Activated gamma-delta T cell (primary cell): Measurements from ENCODE around the gene EIF4ENIF1.
"Not testable (repeated sequence)": the region's sequence is repeated elsewhere in the genome, so short reads cannot be mapped to it uniquely, and the experiment has no call there.

Experiments used
- DNase-seq: peaks from one replicate; lab custom pipeline; 2025; lab: John Stamatoyannopoulos, UW

Gene EIF4ENIF1

DNA sequence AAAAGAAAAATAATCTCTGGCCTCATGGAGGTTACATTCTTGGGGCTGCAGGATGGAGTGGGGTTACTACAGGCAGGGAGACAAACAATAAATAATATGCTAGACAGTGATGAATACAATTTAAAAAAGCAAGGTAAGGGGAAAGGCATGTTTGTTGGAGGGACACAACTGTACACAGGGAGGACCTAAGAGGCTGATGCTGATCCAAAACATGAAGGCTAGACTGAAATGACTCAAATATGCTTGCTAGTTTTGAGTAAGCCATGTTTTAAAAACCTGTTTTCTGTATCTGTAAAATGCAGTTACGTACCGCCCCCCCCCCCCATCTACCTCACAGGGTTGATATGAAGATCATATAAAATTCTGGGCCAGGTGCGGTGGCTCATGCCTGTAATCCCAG, 44.0 kb downstream of the EIF4ENIF1 start:
- DNase-seq, result no peak

- DNase-seq, result no peak
These were observed 46.1 kb downstream of the EIF4ENIF1 start for GRCh38 chr22:31443516-31443915.

DNA sequence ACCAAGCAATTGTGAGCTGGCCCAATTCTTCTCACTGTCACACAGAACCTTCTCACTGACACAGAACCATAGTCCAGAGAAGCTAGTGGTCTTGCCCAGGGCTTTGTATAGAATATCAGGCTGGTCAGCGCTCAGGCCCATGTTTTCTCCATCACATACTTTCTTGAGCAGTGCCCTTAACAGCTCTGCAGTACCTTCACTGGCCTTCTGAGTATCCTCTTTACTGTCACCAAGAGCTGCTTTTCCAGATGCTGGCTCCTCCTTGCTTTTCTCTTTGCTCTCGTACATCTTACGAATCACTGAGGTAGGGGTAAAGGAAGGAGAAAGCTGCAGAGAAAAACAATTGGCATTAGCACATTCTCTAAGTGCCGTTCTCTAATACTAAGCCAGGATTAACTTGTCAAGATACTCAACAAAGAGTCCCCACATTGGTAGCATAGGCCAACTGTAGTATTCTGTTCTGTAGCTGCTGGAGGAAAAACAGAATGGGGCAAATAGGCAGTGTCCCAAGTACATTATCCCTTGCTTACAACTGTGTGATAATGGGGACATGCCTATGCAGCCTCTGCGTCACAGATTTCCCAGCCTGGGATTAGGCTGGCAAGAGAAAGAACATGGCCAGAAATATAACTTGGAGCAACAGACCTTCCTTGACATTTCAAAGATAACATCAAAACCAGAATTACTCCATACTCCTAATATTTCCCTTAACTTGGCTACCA, 46.7 kb downstream of the EIF4ENIF1 start:
- DNase-seq, result no peak

DNA sequence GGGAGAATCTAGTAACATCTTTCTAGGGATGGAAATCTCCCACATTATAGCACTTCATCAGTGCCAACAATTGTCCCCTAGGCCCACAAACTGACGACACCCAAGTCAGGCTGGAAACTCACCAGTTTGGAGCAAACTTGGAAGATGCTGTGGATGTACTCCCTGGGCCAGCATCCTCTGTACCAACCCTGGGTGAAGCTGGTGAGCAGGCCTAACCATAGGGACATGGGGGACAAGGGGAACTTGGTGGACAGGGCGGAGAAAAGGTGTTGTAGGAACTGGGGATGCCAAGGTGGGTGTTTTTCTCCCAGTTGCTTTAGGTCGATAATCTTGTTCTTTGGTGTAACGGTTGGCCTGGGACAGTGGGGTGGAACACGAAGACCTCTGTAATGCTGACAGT, 48.0 kb downstream of the EIF4ENIF1 start:
- no peak for DNase-seq

DNA sequence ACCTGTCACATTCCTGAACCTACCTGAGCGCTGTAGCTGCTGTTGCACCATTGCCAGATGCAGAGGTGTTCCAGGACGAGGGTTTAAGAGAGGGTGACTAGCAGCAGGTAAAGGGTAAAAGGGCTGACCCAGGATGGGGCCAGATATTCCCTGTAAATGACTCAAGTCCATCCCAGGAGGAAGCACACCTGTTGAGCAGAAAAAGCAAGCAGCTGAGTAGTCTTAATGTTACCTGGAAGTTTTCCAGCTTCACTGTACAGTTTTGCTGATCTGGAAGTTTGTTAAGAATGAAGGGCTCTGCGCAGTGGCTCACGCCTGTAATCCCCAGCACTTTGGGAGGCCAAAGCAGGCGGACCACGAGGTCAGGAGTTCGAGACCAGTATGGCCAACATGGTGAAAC, 49.0 kb downstream of the EIF4ENIF1 start:
- no peak for DNase-seq

DNA sequence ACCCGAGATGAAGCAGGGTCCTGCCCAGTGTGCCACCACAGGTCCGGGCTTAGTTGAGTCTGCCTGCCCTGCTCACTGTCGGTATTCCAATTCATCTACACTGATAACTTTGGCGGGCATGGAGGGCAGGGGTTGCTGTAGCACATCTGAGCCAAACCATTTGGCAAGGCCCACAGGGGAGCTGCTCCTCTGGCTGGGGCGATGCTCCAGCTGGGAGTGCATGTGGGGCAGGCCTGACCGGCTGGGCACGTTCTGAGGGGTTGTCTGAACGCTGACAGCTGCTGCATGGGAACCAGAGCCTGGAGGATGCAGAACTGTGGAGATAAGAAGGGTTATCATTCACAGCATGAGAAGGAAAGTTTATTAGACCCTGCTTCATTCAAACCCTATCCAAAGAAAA, 49.8 kb downstream of the EIF4ENIF1 start:
- no peak for DNase-seq

- no peak for DNase-seq
These were observed 53.5 kb downstream of the EIF4ENIF1 start for GRCh38 chr22:31436132-31436531.

- no peak for DNase-seq
These were observed 57.7 kb downstream of the EIF4ENIF1 start for GRCh38 chr22:31431950-31432349.

GRCh38 chr22:31425331-31426050, 64.2 kb downstream of the EIF4ENIF1 start:
- no peak for DNase-seq

DNA sequence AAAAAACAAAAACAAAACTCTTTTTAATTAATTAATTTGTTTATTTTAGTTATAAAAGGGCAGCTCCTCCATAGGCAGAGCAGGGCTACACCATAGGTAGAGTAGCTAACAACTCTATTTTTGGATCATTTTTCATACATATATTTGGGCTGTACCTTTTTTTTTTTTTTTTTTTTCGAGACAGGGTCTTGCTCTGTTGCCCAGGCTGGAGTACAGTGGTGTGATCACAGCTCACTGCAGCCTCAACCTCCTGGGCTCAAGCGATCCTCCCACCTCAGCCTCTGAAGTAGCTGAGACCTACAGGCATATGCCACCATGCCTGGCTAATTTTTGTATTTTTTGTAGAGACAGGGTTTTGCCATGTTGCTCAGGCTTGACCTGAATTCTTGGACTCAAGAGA, 87.3 kb downstream of the EIF4ENIF1 start:
- not testable (repeated sequence) for DNase-seq

- no peak for DNase-seq
These were observed 89.6 kb downstream of the EIF4ENIF1 start for GRCh38 chr22:31400023-31400397.

DNA sequence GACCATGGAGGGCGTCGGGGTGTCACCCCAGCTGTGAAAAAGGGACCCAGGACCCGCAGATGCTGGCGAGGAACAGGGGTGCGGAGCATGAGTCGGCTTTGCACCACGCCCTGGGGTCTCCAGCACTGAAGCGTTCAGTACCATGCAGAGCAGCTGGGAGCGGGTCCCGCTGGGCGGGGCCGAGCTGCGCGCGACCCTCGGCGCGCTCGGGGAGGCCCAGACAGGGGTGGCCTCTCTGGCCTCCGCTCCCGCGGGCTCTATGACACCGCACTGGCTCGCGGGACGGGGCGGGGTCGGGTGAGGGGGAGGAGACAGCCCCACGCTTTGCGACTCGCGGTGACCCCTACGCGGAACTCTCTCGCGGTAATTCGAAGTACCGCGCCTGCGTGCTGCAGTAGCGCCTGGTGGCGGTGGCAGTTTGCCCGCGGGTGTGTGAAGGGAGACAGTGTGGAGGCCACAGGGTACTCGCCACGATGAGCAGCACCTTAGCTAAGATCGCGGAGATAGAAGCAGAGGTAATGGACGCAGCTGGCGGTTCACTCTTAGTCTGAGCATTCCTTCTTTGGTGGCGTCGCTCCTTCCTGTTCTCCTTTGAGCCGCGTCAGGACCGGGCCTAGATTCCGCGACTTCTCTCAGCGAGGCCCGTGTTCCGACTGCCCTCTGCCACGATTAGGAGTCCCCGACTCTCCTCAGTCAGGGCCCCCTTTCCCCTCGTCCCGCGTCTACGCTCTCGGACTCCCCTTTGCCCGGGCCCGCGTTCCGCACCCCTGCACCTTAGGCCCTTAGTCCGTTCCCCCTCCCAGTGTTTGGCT, 90.2 kb downstream of the EIF4ENIF1 start, which contains the start of gene DRG1:
Gene DRG1 (plus strand): TSS at position 394 of the 812 bp plus-strand sequence. CDS start 80 bp downstream, at position 474.
- DNase-seq, result peak; percentile 92

GRCh38 chr22:31398231-31398630, 91.4 kb downstream of the EIF4ENIF1 start:
- no peak for DNase-seq

DNA sequence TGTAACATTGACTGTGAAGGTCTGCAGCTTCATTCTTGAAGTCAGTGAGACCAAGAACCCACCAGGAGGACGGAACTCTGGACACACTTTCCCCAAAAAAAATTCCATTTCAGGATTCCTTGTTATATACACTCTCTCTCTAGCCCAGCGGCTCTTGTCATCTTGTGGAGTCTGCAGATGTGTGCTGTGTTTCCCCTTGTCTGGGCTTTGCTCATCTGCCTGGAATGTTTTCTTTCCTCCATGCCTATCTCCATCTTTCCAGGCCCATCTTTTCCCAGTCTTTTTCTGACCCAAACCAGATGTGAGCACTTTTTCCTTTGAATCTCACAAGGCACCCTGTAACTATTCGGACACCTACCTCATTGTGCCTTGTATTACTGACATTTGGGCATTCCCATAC, 95.3 kb downstream of the EIF4ENIF1 start:
- no peak for DNase-seq

- DNase-seq, result no peak
These were observed 95.7 kb downstream of the EIF4ENIF1 start for GRCh38 chr22:31393893-31394292.
